GM12865 (cell line): Measurements from ENCODE around the gene PFKFB4.
A peak's percentile ranks its signal among the peaks of the same experiment; 100 is the strongest.

Source experiments
- DNase-seq: peaks from one replicate; pipeline ENCODE4 v3.0.0; 2010; ENCODE audit warnings: low read depth
- H3K4me3 ChIP-seq: 2 replicates; pipeline ENCODE4 v1.5.1; 2011; ENCODE audit warnings: mild to moderate bottlenecking, low read depth, low read length, control low read depth
- CTCF ChIP-seq: IDR thresholded peaks from 2 replicates; pipeline ENCODE4 v1.5.1; 2011; ENCODE audit warnings: low read length, control low read depth, low read depth, inconsistent platforms; ENCODE audit not compliant: insufficient read depth; ENCODE audit errors: missing control alignments

Gene PFKFB4

GRCh38 chr3:48561045-48561736 lies 4.6 kb upstream of the PFKFB4 start:
- DNase-seq, result no peak
- TF ChIP-seq CTCF, result peak; percentile 15
- peak overlapping the region; percentile 0 for H3K4me3 ChIP-seq

- no peak for DNase-seq
- TF ChIP-seq CTCF, result no peak
- H3K4me3 ChIP-seq, result peak overlapping the region; percentile 0
These were observed 4.0 kb upstream of the PFKFB4 start for GRCh38 chr3:48560648-48561018.

GRCh38 chr3:48558493-48559134 lies 2.0 kb upstream of the PFKFB4 start:
- DNase-seq, result no peak
- H3K4me3 ChIP-seq, result no peak overlapping the region
- no peak for TF ChIP-seq CTCF

GRCh38 chr3:48555949-48556795 lies 431 bp downstream of the PFKFB4 start:
- peak overlapping the region; percentile 89 for H3K4me3 ChIP-seq
- TF ChIP-seq CTCF, result no peak
- no peak for DNase-seq

- peak overlapping the region; percentile 89 for H3K4me3 ChIP-seq
- no peak for TF ChIP-seq CTCF
- DNase-seq, result no peak
These were observed 1.2 kb downstream of the PFKFB4 start for GRCh38 chr3:48555231-48555948.
